Measurements from ENCODE around the gene TPM4.

TPM4 gene

DNA sequence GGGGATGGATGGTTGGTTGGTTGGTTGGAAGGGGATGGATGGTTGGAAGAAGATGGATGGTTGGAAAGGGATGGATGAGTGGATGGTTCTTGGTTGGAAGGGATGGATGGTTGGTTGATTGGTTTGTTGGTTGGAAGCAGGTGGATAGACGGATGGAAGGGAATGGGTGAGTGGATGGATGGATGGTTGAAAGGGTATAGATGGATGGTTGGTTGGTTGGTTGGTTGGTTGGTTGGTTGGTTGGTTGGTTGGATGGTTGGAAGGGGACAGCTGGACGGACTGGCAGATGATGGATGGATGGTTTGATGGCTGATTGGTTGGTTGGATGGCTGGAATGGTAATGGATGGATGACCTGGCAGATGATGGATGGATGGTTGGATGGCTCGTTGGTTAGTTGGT is 55.4 kb downstream of the TPM4 start:
- DNase-seq (ENCODE audit: low read depth) = no peak

DNA sequence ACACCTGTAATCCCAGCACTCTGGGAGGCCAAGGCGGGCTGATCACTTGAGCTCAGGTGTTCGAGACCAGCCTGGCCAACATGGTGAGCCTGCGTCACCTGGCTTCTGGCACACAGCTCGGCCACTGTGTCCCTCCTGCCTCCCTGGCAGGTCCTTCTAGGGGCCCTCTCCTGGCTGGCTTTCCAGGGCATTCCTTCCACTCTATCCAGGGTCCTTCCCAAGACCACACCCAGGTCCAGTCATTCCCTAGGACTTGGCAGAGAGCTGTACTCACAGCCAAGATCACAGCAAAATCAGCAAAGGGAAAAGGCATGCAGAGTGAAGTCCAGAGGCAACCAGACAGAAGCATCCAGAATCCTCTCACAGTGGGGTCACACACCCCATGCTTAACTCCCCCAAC is 57.5 kb downstream of the TPM4 start:
- DNase-seq (ENCODE audit: low read depth) = no peak

DNA sequence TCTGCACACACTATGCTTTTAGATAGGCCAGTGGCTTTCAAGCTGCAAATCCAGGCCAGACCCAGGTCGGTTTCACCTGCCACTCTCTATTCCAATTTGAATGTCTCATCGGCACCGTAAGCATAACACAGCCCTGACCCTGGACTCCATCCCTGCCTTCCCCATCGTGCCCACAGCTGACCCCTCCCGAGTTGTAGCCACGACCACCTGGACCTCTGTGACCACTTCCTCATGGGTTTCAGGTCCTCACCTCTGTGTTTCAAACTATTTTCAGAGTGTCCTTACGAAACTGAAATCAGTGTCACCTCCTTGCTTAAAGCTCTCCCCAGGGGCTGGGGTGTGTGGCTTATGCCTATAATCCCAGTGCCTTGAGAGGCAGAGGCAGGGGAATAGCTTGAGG is 58.2 kb downstream of the TPM4 start:
- DNase-seq (ENCODE audit: low read depth) = no peak

DNA sequence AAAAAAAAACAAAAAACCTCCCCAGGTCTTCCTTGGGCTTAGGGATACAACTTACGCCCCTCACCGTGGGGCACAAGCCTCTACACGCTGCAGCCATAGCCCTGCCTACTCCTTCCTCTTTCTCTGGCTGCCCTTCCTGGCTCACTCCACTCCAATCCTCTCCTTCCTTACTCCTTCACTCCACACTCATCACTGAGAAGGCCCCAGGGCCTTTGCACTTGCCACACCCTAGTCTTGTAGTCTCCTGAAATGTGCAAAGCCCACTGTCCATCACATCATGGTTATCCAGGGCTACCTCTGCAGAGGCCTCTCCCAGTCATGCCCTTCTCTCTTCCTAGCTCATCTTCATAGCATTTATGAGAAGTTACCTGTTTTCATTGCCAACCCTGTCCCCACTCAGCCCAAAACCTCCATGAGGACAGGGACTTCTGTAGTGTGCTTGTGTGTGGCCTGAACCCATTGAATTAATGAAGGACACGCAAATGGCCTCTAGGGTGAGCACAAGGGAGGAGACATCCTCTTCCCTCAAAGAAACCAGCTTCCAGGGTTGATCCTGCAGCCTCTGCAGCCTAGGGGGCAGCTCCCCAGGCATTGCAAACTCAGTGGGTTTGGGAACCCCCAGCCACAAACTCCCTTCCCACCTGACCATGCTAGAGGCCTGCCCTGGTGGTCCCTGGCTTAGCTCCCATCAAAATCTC is 59.3 kb downstream of the TPM4 start:
- DNase-seq (ENCODE audit: low read depth) = no peak

DNA sequence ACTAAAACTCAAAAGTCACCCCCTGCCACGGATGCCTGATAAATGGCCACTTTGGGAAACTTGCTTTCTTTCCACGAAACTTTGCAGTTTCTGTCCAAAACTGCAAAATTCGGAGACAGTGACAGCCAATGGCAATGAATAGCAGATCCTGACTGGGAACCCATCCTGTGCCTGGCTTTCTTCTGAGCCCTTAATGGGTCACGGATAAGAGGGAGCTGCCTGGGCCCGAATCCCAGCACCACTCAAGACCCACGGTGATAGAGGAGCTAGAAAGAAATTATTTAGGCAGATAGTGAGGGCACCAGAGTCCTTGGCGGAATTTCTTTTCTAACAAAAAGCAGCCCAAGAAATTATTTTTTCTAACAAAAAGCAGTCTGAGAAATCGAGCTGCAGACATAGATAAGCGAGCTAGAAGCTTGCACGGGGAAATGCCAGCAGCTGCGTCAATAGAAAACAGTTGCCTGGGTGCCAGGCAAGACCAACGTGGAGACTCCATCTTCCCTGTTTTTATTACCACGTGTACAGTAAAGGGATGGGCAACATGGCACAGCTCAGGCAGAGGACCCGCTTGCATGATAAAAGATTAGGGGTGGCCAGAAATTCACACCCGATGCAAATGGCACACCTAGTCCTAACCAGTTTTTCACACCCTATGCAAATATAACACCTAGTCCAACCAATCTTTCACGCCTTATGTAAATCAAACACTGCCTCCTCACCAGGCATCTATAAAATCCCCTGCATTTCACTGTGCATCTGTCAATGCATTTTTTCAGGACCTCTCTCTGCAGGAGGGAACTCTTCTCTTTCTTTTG is 60.1 kb downstream of the TPM4 start:
- DNase-seq (ENCODE audit: low read depth) = no peak

DNA sequence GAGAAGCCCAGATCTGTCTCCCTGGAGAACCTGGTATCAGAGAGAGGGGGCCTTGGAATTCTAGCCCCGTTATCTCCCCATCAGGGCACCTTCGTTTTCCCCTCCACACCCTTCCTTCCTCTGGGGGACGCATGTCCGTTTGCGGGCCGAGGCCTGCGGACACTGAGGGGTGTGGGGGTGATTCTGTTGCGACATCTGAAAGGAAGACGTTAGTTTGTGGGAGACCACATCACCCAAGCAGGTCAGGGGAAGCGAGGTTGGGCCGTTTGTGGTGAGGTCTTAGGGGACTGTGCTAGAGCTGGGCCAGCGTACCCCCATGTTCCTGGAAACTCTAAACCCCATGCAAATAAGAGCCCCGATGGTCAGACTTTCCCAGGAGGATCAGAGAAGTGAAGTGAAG is 63.5 kb downstream of the TPM4 start:
- no peak for DNase-seq (ENCODE audit: low read depth)

DNA sequence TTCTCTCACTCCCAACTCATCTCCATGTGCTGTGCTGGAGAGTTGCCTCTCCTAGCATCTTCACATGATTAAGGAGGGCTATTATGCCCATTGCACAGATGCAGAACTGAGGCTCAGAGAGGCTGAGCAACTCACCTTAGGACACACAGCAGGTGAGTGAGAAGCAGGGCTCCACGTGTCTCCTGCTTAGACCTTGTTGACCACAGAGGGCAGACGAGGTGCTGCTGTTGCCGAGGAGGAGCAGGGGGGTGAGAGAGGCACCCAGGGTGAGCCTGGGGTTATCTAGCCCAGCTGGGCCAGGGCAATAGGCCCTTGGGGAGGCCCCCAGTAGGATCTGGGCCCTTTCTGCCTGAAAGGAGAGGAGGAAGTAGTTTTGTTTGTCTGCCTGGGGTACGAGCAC is 64.7 kb downstream of the TPM4 start:
- DNase-seq (ENCODE audit: low read depth) = no peak

DNA sequence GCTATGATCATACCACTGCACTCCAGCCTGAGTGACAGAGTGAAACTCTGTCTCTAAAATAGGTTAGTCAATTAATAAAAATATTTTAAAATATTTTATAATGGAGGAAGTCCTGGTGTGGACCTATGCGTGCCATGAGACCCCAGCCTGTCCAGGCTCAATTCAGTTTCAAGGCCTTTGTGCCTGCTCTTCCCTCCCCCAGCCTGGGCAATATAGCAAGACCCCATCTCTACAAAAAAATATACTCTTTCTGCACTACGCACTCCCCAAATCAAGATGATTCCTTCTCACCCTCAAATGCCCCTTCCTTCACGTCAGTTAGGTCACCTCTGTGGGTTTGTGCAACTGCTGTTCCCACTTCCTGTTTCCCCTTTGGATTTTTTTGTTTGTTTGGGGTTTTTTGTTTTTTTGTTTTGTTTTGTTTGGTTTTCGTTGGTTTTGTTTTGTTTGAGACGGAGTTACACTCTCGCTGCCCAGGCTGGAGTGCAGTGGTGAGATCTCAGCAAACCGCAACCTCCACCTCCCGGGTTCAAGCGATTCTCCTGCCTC is 65.8 kb downstream of the TPM4 start:
- no peak for DNase-seq (ENCODE audit: low read depth)

DNA sequence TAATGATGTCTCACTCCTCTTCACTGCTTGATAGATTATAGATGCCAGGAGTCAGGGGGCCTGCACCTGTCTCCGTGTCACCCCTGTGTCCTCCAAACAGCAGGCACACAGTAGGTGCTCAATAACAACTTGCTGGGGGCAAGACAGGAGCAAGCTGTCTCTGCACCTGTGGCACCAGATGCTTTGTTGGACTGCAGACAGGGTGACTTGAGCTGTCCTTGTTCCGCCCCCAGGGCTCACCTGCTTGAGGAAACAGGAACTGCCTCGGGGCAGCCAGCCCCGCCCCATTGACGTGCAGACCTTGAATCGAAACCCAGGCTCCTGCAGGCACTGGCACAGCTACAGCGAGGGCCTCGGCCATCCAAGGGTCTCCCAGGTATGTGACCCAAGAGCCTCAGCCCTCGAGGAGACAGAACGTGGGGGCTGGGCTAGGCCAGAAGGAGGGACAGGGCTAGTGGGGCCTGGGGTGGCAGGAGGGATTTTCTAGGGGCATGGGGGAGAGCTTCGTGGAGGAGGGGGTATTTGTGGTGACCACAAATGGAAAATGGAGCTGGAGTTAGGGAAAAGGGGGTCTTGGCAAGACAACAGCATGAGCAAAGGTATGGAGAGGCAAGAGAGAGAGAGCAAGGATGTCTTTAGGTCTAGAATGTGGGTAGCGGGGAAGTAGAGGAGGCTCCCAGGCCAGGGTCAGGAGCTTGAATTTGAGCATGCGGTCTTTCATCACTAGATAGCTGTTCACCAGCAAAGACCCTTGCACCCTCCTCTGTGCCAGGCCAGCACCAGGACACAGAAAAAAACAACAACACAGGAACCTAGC is 67.3 kb downstream of the TPM4 start, which contains the start of gene HSH2D:
TSS of gene HSH2D (plus strand) at position 287 of the 817 bp plus-strand sequence. CDS start 5,066 bp downstream, outside the sequence.
- peak; percentile 66 for DNase-seq (ENCODE audit: low read depth)

DNA sequence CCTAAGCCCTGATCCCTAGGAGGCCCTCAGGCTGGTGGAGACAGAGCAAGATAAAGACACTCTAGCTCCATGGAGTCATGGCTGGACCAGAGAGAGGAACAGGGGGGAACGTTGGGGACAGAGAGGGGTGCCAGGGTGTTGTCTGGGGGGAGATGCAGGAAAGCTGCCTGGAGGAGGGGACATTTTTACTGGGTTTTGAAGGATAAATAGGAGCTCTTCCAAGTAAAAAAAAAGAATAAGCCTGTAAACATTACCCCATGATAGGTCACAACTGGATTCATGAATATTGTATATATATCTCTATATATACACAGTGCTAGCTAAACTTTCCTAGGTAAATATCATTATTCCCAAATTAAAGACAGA is 67.9 kb downstream of the TPM4 start:
- no peak for DNase-seq (ENCODE audit: low read depth)

DNA sequence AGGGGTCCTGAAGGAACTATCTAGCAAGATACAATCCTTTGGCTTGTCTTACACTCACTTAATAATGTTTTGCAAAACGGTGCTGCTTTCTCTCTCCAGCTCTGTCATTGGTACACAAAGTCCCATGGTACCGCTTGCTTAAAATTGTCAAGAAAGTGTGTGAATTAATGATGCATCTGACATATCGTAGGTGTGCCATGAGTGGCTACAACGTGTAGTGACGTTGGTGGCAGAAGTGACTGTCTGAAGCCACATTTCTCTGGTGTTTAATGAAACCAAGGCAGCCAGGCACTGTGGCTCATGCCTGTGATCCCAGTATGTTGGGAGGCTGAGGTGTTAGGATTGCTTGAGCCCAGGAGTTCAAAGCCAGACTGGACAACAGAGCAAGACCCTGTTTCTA is 69.8 kb downstream of the TPM4 start:
- DNase-seq (ENCODE audit: low read depth) = no peak

DNA sequence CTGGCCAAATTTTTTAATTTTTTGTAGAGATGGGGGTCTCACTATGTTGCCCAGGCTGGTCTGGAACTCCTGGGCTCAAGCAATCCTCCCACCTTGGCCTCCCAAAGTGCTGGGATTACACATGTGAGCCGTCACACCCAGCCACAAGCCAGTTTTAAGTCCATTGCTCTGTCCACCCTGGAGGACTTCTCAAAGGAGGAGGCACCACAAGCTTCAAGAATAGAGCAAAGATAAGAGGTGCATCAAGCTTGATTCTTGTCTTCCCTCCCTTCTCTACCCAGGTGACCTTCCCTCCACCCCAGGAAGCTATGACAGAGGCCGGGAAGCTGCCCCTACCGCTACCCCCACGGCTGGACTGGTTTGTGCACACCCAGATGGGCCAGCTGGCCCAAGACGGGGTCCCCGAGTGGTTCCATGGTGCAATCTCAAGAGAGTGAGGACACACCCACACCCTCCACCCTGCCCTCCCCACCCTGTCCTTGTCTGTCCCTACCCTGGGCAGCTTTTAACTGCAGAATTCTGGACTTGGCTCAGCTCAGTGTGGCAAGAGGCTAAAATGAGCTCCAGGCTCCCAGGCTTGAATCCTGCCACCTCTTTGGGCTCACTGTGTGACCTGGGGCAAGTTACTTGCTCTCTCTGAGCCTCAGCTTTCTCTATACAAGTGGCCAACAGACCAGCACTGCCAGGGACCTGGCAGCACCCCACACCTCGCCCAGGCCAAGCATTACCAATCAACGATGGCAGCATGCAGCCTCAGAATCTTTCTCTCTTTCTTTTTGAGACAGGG is 72.3 kb downstream of the TPM4 start:
- no peak for DNase-seq (ENCODE audit: low read depth)
